Erythroblast (primary cell): ENCODE measurements around the gene MIPOL1.

Experiments
- GATA1 ChIP-seq: IDR thresholded peaks from 2 replicates; pipeline ENCODE4 v1.6.1; 2011; ENCODE audit warnings: low read depth, mild to moderate bottlenecking, control low read depth, low read length, moderate library complexity
- POLR2A ChIP-seq: IDR thresholded peaks from 2 replicates; pipeline ENCODE4 v1.6.1; 2011; ENCODE audit warnings: mild to moderate bottlenecking, low read length

DNA sequence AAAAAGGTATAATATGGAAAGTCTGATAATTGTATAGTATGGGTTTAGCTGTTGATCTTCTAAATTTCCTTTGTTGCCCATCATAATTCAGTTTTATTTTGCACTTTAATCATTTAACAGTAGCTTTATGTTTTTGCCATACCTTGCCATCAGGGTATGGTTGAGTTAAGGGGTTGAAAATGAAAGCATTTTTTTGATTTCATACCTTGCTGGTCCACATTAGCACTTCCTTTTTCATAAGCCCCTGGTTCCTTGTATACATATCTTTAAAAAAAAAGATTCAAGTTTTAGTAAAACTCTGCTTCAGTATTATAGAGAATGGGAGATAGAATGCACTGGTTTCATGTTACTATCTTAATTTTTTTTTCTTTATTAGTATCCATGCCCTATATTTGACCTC is 71.1 kb downstream of the MIPOL1 start:
- no peak for TF ChIP-seq POLR2A
- no peak for TF ChIP-seq GATA1
